K562 (cell line): ENCODE results near the gene LIPT1.

Experiments
- BRD4 ChIP-seq: fragments of 200-600 bp; sonication (generic); IDR thresholded peaks from 2 replicates; pipeline ENCODE4 v1.6.1; 2017; ENCODE audit warnings: inconsistent platforms
- CTCF ChIP-seq, 3 experiments: IDR thresholded peaks in 2 of 3; conservative IDR thresholded peaks in 1 of 3; 2 replicates each; pipeline ENCODE4 v1.5.1; 2011 to 2012; ENCODE audit warnings: low read length in 3 of 3, mild to moderate bottlenecking in 3 of 3, control low read depth in 2 of 3, improper control_type of control experiment in 1 of 3, inconsistent platforms in 1 of 3, low read depth in 1 of 3, mixed read lengths in 1 of 3, moderate library complexity in 1 of 3; ENCODE audit not compliant: insufficient read depth in 2 of 3
- ILF3 ChIP-seq: fragments of 450-650 bp; IDR thresholded peaks from 2 replicates; pipeline ENCODE4 v1.6.1; 2018; ENCODE audit warnings: antibody characterized with exemption, mild to moderate bottlenecking, moderate library complexity, borderline replicate concordance
- POLR2AphosphoS5 ChIP-seq: IDR thresholded peaks from 2 replicates; pipeline ENCODE4 v1.6.1; 2011; ENCODE audit warnings: mild to moderate bottlenecking, low read depth, low read length, moderate library complexity; ENCODE audit not compliant: control insufficient read depth, insufficient read depth
- SIN3A ChIP-seq, 2 experiments: fragments of 150-350 bp in 1 of 2; IDR thresholded peaks; 2 replicates each; pipeline ENCODE4 v1.6.1; 2011 to 2016; ENCODE audit warnings: borderline replicate concordance in 2 of 2, low read depth in 2 of 2, low read length in 2 of 2, mild to moderate bottlenecking in 2 of 2, moderate library complexity in 2 of 2; ENCODE audit not compliant: control insufficient read depth in 1 of 2
- SMAD3 ChIP-seq: fragments of 450-650 bp; formaldehyde crosslinking; conservative IDR thresholded peaks from 2 replicates; pipeline ENCODE4 v1.4.0; 2020; ENCODE audit warnings: mild to moderate bottlenecking
- ZNF146 ChIP-seq: IDR thresholded peaks from one replicate; pipeline ENCODE4 v1.6.1; 2018; ENCODE audit warnings: missing compliant biosample characterization; ENCODE audit not compliant: unreplicated experiment
- ZNF644 ChIP-seq: fragments of 200-800 bp; sonication (Bioruptor generic); IDR thresholded peaks from 2 replicates; pipeline ENCODE4 v1.6.1; 2016; ENCODE audit warnings: low read depth, missing genetic modification characterization, missing compliant biosample characterization

GRCh38 chr2:99111945-99112344, 42.8 kb upstream of the LIPT1 start:
- TF ChIP-seq ILF3 (no peak), SMAD3 (CRISPR knock-in tag) (no peak), POLR2AphosphoS5 (no peak), SIN3A (IDR thresholded peaks at IDR 0.05; ENCODE audit: borderline replicate concordance in 2 of 2, control insufficient read depth in 1 of 2, low read depth in 2 of 2, low read length in 2 of 2) (no peak), ZNF146 (no peak), ZNF644 (no peak), CTCF (IDR thresholded peaks at IDR 0.05 in 2 of 3, conservative IDR thresholded peaks at IDR 0.05 in 1 of 3; ENCODE audit: insufficient read depth in 2 of 3, low read depth in 1 of 3, low read length in 3 of 3) (no peak), BRD4 (no peak)
